ENCODE results near the gene COPS6.

COPS6 gene

GRCh38 chr7:100122067-100122466, 33.3 kb downstream of the COPS6 start:
- TF ChIP-seq CTCF (IDR thresholded peaks at IDR 0.05; ENCODE audit: extremely low read depth, missing control alignments): no peak
- DNase-seq (ENCODE audit: low spot score): no peak

DNA sequence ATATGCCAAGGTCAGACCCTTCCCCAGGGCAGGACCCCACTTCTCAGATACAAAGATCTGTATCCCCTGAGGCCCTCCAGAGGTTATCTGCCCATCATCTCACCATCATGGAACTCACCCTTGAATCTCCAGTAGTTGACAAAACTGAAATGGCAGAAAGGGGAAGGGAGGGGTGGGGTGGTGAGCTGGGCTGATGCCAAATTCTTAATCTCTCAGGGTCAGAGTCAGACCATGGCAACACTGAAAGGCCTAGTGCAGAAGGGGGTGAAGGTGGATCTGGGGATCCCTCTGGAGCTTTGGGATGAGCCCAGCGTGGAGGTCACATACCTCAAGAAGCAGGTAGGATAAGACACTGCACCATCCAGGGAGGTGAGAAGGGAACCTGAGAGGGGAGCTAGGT, 33.8 kb downstream of the COPS6 start:
- no peak for TF ChIP-seq CTCF (IDR thresholded peaks at IDR 0.05; ENCODE audit: extremely low read depth, missing control alignments)
- no peak for DNase-seq (ENCODE audit: low spot score)

GRCh38 chr7:100124301-100125230, 35.8 kb downstream of the COPS6 start:
- DNase-seq (ENCODE audit: low spot score): no peak
- TF ChIP-seq CTCF (IDR thresholded peaks at IDR 0.05; ENCODE audit: extremely low read depth, missing control alignments): no peak

DNA sequence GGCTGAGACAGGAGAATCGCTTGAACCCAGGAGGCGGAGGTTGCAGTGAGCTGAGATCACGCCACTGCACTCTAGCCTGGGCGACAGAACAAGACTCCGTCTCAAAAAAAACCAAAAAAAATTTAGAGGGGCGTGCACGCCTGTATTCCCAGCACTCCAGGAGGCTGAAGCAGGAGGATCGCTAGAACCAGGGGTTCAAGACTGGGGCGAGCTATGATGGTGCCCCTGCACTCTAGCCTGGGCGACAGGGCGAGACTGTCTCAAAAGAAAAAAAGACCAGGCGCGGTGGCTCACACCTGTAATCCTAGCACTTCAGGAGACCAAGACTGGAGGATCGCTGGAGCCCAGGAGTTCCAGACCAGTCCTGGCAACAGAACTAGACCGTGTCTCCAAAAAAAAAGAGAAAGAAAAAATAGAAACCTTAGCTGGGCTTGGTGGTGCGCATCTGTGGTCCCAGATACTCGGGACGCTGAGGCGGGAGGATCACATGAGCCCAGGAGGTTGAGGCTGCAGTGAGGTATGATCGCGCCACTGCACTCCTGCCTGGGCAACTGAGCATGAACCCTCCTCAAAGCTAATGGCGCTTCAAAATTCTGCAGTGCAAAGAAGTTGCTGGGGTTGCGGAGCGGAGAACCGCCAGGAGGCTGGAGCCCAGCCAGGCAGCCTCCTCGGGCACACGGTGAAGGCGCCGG, 37.6 kb downstream of the COPS6 start:
- DNase-seq (ENCODE audit: low spot score): no peak
- no peak for TF ChIP-seq CTCF (IDR thresholded peaks at IDR 0.05; ENCODE audit: extremely low read depth, missing control alignments)

GRCh38 chr7:100126931-100127865, 38.4 kb downstream of the COPS6 start, which contains the start of gene MBLAC1:
MBLAC1 (plus strand) TSS chr7:100126967; CDS start chr7:100127396, 429 bp downstream.
- no peak for TF ChIP-seq CTCF (IDR thresholded peaks at IDR 0.05; ENCODE audit: extremely low read depth, missing control alignments)
- DNase-seq (ENCODE audit: low spot score): peak; percentile 93

- TF ChIP-seq CTCF (IDR thresholded peaks at IDR 0.05; ENCODE audit: extremely low read depth, missing control alignments): no peak
- peak; percentile 45 for DNase-seq (ENCODE audit: low spot score)
These were observed 39.3 kb downstream of the COPS6 start for GRCh38 chr7:100127866-100128636.
